ENCODE results near the gene PRKAR1B.

PRKAR1B gene

DNA sequence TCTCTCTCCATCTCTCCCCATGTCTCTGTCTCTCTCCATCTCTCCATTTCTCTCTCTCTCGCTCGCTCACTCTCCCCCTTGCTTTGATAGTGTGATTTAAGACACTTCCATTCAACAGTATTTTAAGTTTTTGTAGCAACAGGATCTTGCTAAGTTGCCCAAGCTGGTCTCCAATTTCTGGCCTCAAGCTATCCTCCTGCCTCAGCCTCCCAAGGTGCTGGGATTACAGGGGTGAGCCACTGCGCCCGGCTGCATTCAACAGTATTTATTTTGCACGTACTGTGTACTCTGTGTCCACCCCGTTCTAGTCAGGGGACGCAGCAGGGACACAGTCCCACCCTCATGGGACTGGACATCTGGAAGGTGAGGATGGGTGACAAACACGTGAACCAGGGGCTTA, 193.0 kb downstream of the PRKAR1B start:
- DNase-seq, result no peak

DNA sequence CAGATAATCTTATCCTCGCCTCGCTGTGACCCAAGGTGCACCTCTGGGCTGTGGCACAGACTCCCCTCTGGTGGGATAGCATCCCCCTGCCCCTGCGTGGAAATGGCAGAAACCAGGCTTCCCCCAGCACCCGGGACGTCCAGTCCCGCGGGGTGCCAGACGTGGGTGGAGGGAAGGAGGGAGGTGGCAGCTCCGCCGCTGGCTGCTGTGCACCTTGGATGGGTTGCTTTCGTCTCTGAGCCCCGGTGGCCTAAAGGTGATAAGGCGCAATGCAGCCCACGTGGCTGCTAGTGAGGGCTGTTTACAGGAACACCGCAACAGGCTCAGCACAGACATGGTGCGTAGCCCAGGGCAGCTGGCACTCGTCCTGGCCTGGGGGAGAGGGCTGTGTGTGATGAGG, 193.8 kb downstream of the PRKAR1B start:
- no peak for DNase-seq

DNA sequence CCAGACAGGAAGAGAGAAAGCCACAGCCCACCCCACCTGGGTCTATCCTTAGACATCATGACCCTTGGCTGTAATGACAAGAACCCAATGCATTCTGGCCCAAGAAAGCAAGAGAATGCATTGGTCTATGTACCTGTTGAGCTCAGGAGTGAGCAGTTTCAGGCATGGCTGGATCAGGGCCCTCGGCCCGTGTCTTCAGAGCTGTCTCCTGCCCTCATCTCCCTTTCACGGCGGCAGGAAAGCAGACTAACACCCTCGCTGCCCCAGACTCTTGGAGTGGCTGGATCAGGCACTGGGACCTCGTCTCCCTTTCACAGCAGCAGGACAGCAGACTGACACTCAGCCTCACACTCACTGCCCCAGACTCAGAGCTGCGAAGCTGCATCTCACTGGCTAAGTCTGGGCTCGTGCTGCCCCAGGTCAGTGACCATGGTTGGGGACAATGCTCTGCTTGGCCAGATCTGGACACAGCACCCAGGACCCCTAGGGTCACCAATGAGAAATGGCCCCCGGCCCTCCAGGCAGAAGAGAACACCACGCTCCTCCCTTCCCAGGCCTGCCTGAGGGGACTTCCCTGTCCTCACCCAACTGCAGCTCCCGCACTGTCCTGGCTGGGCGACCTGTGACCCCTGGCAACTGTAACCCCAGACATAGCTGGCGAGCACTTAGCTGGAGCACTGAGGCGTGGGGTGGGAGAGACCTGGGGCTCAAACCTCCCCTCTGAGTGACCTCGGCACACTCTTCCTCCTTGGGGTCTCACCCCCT, 194.5 kb downstream of the PRKAR1B start:
- DNase-seq, result no peak

DNA sequence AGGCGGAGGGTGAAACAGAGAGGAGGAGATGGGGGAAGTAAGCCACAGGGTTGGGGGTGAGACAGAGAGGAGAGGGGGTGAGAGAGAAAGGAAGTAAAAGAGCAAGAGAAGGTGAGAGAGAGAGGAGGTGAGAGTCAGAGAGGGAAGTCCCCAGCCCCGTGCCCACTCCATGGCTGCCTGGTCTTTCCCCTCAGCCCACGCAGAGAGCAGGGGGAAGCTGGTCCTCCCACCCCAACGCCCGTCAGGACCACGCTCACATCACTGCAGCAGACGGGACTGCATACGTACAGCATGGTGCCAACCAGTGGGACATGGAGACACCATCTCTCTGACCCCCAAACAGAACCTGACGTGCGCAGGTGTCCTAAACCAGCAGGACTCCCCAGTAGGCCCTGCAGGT, 195.3 kb downstream of the PRKAR1B start:
- DNase-seq, result no peak

DNA sequence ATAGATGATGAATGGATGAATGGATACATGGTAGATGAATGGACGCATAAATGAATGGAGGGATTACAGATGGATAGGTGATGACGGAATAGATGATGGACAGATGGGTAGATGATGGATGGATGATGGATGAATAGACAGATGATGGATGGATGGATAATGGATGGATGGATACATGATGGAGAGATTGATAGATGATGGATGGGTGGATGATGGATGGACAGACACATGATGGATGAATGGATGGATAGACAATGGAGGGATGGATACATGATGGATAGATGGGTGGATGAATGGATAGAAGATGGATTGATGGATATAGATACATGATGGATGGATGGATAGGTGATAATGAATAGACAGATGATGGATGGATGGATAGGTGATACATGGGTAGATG, 198.6 kb downstream of the PRKAR1B start:
- no peak for DNase-seq

DNA sequence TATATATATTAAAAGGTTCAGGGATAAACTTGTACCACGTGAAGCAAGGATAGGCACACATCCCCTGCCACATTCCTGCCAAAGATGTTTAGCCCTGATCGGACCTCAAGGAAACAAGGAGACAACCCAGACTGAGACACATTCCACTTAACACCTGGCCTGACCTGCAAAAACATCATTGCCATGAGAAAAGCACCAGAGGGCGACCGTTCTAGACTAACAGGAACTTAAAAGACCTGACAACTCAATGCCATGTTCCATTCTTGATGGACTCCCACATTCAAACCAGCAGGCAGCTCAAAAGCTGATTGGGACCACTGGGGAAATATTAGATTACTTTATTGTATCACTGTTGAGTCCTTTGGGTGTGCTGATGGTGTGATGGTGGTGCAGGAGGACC, 199.4 kb downstream of the PRKAR1B start:
- no peak for DNase-seq

DNA sequence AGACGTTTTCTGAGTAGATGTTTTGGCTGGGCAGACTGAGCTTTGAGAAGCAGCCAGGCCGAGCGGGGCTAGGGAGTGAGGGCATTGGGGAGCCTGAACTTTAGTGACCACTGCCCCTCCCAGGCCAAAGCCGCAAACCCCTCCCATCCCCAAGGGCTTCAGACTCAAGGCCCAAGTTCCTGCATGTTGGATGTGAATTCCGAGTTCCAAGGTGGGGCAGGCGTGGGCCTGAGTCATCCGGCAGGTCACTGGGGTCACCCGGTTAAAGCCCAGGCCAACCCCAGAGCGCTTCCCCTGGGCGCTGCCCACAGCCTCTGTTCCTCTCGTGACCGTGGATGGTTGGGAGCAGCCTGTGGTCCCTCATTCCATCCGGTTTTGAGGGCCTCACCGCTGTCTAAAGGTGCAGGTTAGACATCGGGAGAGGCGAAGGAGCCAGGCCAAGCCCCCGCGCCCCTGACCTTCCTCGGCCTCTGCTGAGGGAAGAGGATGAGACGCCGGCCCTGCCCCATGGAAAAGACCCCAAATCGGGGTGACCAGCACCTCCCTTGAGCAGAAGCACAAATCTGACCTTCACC, 200.5 kb downstream of the PRKAR1B start:
- no peak for DNase-seq

DNA sequence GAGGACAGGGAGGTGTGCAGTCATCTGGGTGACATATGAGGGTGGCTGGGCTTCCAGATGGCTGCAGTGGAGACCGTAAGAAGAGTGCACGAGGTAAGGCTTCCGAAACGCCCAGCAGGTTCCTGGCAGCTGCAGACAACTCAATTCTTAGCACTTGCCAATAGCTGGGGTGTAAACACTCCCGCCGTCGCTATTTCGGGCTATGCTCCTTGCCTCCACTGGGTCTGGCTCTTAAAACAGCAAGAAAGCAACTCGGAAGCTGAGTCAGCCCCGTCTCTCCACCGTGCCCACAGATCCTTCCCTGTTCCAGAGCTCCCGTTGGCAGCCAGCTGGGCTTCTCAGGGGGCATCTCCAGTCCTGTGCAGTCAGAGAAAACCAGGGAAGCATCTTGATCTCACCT, 201.3 kb downstream of the PRKAR1B start:
- no peak for DNase-seq

DNA sequence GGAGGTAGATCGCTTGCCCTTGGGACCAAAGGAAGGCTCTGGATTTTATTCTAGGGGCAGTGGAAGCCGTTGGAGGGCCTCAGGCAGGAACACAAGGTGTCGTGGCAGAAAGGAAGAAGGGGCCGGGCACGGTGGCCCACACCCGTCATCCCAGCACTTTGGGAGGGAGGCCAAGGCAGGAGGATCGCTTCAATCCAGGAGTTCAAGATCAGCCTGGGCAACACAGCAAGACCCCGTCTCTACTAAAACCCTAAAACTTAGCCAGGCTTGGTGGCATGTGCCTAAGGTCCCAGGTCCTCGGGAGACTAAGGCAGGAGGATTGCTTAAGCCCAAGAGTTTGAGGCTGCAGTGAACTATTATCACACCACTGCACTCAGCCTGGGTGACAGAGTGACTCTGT, 202.3 kb downstream of the PRKAR1B start:
- no peak for DNase-seq

DNA sequence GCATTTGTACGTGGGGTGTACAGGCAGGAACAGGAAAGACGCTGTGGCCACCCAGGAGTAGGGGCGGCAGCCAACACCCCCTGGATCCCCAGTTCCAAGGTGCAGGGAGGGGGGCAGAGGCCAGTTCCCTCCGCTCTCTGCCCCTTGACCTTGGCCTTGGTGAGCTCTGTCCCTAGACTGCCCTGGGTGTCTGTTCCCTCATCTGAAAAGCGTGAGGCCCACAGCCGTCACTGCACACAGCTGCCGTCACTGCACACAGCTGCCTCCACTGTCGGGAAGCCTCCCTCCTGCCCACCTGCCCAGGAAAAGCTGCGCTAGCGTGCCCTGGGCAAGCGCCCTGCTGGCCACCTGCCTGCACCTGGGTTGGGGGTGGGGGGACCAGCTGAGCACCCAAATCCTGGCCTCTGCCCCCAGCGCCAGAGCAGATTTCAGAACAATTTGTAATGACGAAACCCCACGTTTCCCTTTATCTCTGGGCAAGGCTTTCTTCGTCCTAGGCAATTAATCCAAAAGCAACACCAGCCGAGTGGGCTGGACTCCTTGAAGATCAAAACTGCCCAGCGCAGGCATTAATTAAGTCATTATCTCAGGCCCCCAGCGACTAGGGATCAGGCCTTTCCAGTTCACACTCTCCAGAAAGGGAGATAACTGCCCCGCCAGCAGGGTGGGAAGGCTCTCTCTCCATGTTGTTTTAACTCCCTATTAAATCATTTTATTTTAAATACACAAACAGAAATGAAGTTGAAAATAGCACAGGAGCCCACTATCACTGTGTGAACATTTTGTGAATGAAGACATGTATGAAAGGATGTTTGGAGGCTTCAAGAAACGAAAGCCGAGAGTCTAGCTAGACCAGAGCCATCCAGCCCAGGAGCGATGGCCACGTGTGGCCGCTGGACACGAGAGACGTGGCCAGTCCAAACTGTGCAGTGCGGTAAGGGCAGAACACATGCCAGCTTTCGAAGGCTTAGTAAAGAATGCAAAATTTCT, 203.4 kb downstream of the PRKAR1B start:
- no peak for DNase-seq

DNA sequence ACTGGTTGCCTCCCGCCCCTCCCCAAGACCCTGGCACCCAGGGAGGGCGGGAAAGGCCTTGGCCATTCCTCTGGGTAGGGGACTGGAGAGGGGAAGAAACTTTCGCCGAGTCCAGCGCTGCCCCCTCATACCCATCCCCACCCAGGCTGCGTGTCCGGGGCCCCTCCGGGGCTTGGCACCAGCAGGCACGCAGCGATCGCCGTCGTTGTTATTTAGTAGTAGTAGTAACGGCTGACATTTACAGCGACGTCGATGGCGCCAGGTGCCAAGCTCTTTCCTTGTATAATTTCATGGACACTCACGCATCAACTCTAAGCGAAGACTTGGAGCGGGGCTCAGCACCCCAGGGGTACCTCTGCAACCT, 204.1 kb downstream of the PRKAR1B start:
- no peak for DNase-seq

DNA sequence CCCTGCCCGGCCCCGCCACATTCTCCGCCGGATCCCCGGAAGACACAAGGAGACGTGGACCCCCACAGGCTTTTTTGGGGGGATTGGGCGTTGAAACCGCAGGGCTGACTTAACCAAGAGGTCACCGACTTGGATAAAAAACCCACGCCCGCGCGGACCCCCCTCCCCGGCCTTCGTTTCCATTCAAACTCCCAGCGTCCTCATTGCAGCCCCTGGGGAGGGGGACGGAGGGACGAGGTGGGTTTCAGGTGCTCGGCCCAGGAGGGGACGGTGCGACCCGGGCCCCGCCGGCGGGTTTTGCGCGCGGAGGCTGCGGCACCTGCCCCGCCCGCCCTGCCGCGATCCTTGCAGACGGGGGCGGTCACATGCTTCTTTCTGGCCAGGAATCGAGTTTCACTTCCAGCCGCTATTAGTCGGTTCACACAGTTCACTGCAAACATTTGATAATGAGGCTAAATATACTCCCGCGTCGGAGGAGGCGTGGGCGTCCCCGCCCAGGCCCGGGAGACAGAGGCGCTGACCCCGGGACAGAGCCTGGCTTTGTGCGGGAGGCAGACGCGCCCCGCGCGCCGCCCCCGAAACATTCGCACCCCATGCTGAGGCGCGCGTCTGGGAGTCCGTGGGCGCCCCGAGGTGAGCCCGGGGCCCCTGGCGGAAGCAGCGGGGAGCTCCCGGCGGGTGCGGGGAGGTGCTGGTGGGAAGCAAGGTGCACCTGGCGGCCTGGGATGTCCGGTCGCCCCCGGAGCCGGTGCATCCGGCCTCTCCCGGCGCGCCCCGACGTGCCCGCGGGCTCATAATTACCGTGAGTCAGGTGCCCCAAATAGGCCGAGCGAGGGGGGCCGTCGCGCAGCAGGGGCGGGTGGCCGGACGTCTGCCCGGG, 204.8 kb downstream of the PRKAR1B start:
- no peak for DNase-seq

DNA sequence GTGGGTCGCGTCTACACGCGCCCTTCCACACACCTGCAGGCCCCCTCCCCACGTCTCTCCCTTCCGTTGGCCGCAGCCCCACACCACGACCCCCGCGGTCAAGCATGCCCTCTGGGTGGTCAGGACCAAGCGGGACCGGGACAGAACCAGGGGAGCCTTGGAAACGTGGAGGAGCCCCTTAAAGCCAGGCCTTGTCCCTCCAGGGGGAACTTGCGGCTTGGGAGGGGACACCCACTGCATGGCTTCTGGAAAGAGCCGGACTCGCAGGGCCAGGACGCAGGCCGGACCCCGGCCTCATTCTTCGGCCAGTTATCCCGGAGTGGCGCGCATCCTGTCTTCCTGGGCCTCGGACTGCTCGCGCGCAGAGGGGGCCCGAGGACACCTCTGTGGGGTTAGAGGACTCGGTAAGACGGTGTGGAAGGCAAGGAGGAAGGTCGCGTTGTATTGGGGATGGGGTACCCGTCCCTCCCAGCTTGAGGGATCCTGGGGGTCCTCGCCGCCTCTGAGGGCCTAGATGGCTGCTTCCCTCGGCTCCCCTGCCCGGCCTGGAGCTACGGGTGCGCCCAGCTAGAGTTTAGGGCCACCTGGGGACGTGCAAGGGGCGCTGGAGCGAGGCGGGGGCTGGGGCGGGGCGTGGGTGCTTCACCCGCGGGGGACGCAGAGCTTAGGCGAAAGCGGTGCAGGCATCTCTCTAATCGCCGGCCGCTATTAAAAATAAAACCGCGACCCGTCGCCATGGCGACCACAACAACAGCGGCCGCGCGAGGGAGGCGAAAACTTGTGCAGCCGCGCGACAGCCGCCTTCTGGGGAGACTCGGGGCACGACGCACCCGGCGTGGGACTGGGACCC, 205.6 kb downstream of the PRKAR1B start:
- no peak for DNase-seq

DNA sequence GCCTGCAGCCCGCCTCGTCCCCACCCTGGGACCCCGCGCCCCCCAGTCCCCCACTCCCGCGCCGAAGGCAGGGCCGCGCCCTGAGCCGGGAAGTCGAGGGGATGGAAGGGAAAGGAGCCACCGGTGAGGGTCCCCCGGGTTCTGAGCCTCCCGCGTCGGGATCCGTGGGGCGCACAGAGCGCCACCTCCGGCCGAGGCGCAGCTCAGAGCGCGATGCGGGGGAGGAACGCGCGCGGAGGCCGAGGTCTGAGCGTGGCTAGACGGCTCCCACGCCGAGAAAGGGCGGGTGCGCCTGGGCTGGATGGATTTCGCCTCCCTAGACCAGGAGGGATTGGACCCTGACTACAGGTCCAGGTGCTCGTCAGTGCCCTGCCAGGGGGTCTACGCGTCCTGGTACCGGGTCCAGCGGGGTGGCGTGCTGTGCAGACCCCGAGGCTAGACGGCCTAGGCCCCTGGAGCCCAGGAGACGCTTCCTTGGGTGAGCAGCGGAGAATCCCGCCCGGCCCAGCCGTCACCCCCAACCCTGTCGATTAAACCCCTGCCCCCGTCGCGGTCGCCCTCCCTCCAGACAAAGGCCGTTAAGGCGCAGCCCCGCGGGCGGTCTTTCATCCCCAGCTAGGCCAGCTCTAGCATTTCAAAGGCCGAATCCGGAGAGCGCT, 206.4 kb downstream of the PRKAR1B start:
- DNase-seq, result no peak

DNA sequence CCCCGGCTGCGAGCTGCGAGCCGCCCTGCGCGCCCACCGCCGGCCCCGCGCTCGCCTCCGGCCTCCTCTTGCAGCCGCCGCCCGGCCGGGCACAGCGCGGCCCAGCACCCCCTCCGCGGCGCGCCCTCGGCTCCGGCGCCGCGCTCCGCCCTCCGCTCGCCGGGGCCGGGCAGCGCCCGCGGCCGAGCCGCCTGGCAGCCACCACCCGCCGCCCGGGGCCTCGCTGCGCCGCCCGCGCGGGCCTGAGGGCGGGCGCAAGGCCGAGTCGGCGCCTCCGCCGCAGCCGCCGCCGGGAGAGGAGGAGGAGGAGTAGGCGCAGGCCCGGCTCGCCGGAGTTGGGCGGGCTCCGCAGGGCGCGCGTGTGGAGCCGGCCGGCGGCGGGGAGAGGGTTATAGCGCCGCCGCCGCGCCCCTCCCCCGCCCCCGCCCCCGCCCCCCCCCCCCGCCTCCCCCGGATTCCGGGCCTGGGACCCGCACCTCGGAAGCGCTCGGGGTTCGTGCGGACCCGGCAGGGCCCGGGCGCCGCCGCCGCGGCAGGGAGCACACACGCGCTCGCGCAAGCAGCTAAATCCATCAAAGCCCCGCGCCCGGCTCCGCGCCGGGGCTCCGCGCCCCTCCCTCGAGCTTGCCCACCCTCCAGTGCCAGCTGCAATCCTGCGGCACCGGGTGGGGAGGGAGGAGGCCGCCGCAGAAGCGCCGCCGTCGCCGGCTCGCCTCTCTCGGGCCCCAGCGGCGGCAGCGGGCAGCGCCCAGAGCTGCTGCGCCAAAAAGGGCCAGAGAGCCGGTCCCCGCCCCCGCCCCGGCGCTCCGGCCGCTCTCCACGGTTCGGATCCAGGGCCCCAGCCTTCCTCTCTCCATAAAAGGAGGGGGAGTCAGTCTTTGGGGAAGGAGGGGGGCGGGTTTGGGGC, 207.3 kb downstream of the PRKAR1B start, which contains the start of gene PDGFA:
TSS of gene PDGFA (minus strand) at position 363 of the 907 bp plus-strand sequence. CDS start 845 bp downstream, outside the sequence.
- DNase-seq, result no peak

DNA sequence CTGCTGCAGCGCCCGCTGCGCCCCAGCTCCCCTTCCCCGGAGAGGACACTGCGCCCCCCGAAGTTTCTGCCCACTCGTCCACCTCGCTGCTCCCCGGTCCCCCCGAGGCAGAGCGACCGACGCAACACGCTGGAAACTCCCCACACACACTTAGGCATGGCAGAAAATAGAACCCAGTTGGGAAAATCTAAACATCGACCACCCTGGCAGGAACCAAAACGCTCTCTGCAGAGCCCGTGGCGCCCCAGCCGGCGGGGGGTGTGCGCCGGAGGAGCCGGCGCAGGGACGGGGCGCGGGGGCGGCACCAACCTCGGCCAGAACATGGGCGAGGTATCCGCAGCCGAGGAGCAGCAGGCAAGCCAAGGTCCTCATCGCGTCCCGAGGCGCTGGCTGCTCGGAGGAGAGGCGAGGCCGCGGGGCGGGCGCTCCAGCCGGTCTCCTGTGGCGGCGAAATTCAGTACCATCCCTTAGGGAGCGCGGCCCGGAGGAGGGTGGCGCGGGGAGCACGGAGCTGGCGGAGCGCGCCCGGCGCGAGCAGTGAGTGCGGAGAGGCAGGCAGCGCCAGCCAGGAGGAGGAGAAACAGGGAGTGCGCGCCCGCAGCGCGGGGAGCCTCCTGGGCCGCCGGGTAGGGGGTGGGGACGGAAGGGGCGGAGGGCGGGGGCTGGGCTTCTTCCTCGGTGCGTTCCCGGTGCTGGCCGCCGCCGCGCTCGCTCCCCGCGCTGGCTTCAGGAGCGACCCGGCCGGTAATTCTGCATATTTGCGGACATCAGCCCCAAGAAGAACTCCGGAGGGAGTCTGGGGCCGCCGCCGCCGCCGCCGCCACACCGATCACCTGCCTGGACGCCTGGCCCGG, 208.2 kb downstream of the PRKAR1B start:
- DNase-seq, result peak; percentile 39

DNA sequence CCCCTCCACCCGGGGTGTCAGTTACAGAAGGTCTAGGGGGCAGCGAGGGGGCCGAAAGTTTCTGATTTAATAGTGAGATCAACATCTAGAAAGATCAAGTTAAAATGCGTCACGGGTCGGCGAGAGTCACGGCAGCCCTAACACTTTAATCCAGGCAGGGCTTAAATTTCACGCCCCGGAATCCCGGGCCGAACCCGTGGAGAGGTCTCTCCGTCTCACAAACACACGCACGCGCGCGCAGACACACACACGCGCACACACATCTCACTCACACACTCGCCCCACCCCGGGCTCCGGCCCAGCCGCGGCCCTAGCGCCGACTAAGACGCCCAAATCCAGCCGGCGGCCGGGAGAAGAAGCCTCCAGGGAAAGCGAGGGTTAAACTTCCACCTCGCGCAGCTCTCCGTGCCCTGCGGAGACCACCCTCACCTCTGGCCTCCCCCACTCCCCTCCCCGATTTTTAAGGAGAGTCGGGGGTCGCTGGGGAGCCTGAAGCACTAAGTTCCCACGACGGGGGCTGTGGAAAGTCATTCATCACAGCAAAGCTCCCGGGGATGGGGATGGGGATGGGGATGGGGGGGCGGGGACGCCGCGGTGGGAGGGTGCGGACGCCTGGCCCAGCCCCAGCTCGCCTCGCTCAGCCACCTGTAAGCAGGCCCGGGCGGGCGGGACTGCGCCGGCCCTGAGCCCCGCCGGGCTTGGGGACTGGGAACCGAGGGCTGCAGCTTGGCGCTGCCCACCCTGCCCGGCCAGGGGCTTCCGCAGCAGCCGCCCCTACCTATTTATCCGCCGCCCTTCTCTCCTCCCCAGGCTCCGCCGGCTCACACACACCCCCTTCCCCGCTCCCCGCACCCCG, 209.1 kb downstream of the PRKAR1B start:
- DNase-seq, result no peak
